Measurements from ENCODE around the gene QTRT2.

DNA sequence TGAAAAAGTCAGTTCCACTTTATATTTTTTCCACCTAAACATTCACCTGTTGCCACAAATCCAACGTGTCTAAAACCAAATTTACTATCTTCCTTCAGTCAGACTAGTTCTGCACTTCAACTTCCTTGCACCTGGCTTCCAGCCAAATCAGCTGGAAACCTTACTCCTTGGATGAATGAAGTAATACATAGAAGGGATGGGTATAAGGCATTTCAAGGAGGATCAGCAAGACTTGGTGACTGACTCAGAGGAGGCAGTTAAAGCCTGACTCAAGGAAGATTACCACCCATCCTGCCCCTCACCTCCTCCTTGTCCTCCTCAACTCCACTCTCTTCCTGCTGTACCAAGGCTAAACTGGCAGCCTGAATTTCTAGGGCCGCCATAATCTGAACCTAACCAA, 37.1 kb downstream of the QTRT2 start:
- TF ChIP-seq, protein P1, sequence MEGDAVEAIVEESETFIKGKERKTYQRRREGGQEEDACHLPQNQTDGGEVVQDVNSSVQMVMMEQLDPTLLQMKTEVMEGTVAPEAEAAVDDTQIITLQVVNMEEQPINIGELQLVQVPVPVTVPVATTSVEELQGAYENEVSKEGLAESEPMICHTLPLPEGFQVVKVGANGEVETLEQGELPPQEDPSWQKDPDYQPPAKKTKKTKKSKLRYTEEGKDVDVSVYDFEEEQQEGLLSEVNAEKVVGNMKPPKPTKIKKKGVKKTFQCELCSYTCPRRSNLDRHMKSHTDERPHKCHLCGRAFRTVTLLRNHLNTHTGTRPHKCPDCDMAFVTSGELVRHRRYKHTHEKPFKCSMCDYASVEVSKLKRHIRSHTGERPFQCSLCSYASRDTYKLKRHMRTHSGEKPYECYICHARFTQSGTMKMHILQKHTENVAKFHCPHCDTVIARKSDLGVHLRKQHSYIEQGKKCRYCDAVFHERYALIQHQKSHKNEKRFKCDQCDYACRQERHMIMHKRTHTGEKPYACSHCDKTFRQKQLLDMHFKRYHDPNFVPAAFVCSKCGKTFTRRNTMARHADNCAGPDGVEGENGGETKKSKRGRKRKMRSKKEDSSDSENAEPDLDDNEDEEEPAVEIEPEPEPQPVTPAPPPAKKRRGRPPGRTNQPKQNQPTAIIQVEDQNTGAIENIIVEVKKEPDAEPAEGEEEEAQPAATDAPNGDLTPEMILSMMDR (IDR thresholded peaks at IDR 0.05; ENCODE audit: low read depth, low read length, missing input control) = no peak
- TF ChIP-seq SP1 (IDR thresholded peaks at IDR 0.05) = no peak
- TF ChIP-seq, protein P2, sequence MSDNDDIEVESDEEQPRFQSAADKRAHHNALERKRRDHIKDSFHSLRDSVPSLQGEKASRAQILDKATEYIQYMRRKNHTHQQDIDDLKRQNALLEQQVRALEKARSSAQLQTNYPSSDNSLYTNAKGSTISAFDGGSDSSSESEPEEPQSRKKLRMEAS (IDR thresholded peaks at IDR 0.05) = no peak
- TF ChIP-seq NR2F2 (IDR thresholded peaks at IDR 0.05) = no peak
